Nephron progenitor cell (in vitro differentiated cells): ENCODE measurements around the gene AOPEP.

Experiments used
- DNase-seq: peaks from one replicate; pipeline ENCODE4 v3.0.0; 2021
- H3K27ac Mint-ChIP-seq: 2 replicates; pipeline ENCODE4 v1.8.0; 2021; ENCODE audit warnings: mild to moderate bottlenecking, moderate library complexity, mixed read lengths
- H3K27me3 Mint-ChIP-seq: 2 replicates; pipeline ENCODE4 v1.8.0; 2021; ENCODE audit warnings: mild to moderate bottlenecking, low read depth, mixed read lengths; ENCODE audit not compliant: poor library complexity
- H3K36me3 Mint-ChIP-seq: 2 replicates; pipeline ENCODE4 v1.8.0; 2021; ENCODE audit warnings: low read depth, mixed read lengths
- H3K4me1 Mint-ChIP-seq: 2 replicates; pipeline ENCODE4 v1.8.0; 2021; ENCODE audit warnings: mixed read lengths
- H3K4me3 Mint-ChIP-seq: 2 replicates; pipeline ENCODE4 v1.8.0; 2021; ENCODE audit warnings: mild to moderate bottlenecking, moderate library complexity, mixed read lengths
- H3K9me3 Mint-ChIP-seq: 2 replicates; pipeline ENCODE4 v1.8.0; 2021; ENCODE audit warnings: mild to moderate bottlenecking, moderate library complexity, mixed read lengths
- CTCF ChIP-seq: fragments of 200-600 bp; sonication (generic); IDR thresholded peaks from 2 replicates; pipeline ENCODE4 v1.5.0; 2021; ENCODE audit warnings: antibody characterized with exemption

Gene AOPEP

DNA sequence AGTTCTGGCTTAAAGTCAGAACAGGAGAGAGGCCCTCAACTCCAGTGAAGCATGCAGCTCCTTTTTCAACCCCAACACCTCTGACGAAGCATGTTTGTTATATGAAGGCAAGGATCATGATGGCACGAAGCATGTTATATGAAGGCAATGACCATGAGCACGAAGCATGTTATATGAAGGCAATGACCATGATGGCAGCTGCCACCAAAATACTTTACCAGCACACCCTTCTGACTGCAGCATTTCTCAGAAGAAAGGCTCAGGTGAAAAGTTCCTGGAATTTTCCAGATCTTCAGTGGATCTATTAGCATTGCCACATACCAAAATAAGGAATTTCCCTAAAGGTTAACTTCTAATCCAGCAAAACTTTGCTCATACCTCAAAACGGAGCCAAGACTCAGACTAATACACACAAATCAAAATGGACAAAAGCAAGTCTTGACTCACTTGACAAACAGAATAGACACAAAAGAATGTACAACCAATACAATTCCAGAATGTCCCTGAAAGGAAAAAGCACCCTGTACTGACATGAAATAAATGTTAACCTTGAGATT, 373.6 kb downstream of the AOPEP start:
- Mint-ChIP-seq H3K36me3 (peaks cover 26% of the 10 kb centered on the region), H3K4me1 (peaks cover 64% of the 10 kb centered on the region), H3K9me3 (peaks cover 3% of the 10 kb centered on the region), H3K4me3 (no peak overlapping the region), H3K27me3 (no peaks in the 10 kb centered on the region), H3K27ac (no peak overlapping the region)
- TF ChIP-seq CTCF = no peak
- no peak for DNase-seq

DNA sequence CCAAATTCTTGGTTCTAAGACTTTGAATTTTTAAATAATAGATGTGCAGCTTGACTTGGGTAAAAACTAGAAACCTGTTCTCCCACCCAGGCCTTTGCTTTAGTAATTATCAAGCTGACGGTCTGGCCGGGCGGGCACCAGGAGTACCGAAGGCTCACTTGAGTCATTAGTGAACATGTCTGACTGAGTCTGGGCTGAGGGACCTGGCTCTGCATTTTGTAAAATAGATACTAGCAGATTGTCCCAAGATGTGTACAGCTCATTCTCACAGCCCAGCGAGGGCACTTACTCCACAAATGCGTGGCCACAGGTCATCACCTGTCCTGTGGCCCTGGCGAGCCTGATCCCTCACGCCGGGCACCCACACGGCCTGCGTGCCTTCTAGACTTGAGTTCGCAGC, 374.8 kb downstream of the AOPEP start:
- H3K4me1 Mint-ChIP-seq = peaks cover 59% of the 10 kb centered on the region
- DNase-seq = no peak
- no peak for TF ChIP-seq CTCF
- H3K36me3 Mint-ChIP-seq = peaks cover 27% of the 10 kb centered on the region
- H3K27me3 Mint-ChIP-seq = no peaks in the 10 kb centered on the region
- no peak overlapping the region for H3K27ac Mint-ChIP-seq
- H3K4me3 Mint-ChIP-seq = no peak overlapping the region
- H3K9me3 Mint-ChIP-seq = peaks cover 3% of the 10 kb centered on the region

GRCh38 chr9:95102001-95102433, 375.5 kb downstream of the AOPEP start:
- Mint-ChIP-seq H3K4me3 (no peak overlapping the region), H3K9me3 (peaks cover 3% of the 10 kb centered on the region), H3K27ac (no peak overlapping the region), H3K27me3 (no peaks in the 10 kb centered on the region), H3K36me3 (peaks cover 34% of the 10 kb centered on the region), H3K4me1 (peaks cover 59% of the 10 kb centered on the region)
- TF ChIP-seq CTCF = no peak
- DNase-seq = no peak

GRCh38 chr9:95102572-95102971, 376.1 kb downstream of the AOPEP start:
- Mint-ChIP-seq H3K4me1 (peaks cover 56% of the 10 kb centered on the region), H3K9me3 (peaks cover 3% of the 10 kb centered on the region), H3K27me3 (no peaks in the 10 kb centered on the region), H3K27ac (no peak overlapping the region), H3K36me3 (peaks cover 36% of the 10 kb centered on the region), H3K4me3 (no peak overlapping the region)
- DNase-seq = no peak
- no peak for TF ChIP-seq CTCF

GRCh38 chr9:95103281-95103771, 376.8 kb downstream of the AOPEP start:
- H3K4me3 Mint-ChIP-seq = no peak overlapping the region
- DNase-seq = no peak
- no peak overlapping the region for H3K27ac Mint-ChIP-seq
- peaks cover under 1% of the 10 kb centered on the region for H3K9me3 Mint-ChIP-seq
- no peak for TF ChIP-seq CTCF
- H3K36me3 Mint-ChIP-seq = peaks cover 31% of the 10 kb centered on the region
- H3K4me1 Mint-ChIP-seq = peaks cover 48% of the 10 kb centered on the region
- H3K27me3 Mint-ChIP-seq = no peaks in the 10 kb centered on the region

GRCh38 chr9:95103871-95104580, 377.5 kb downstream of the AOPEP start:
- no peak overlapping the region for H3K4me3 Mint-ChIP-seq
- no peak overlapping the region for H3K27ac Mint-ChIP-seq
- H3K4me1 Mint-ChIP-seq = peaks cover 41% of the 10 kb centered on the region
- H3K36me3 Mint-ChIP-seq = peaks cover 36% of the 10 kb centered on the region
- no peak for DNase-seq
- no peaks in the 10 kb centered on the region for H3K9me3 Mint-ChIP-seq
- no peaks in the 10 kb centered on the region for H3K27me3 Mint-ChIP-seq
- no peak for TF ChIP-seq CTCF
